Activated T-cell treated with anti-CD3 and anti-CD28 coated beads, Interleukin-2, amount 50 U/mL, for 4 hours (primary cell): ENCODE results near the gene UTRN. TPM values are rescaled to one million over a fixed set of nuclear protein-coding genes. Genes with fewer than 3 reads are reported as not detected.

ENCODE experiments used
- ATAC-seq, 2 donors: fragments of 200-7000 bp; cut with Tn5 transposase; one replicate each; pipeline ENCODE4 v1.10.0; 2021
- DNase-seq: peaks from one replicate; pipeline ENCODE4 v3.0.0-alpha.2; 2020
- H3K27me3 Mint-ChIP-seq: one replicate; pipeline ENCODE4 v1.8.0; 2021; ENCODE audit warnings: low read depth, mixed read lengths
- H3K36me3 Mint-ChIP-seq: one replicate; pipeline ENCODE4 v1.8.0; 2022; ENCODE audit warnings: mixed read lengths; ENCODE audit not compliant: insufficient read depth
- H3K4me1 Mint-ChIP-seq: one replicate; pipeline ENCODE4 v1.8.0; 2021; ENCODE audit warnings: low read depth, mixed read lengths
- H3K4me3 Mint-ChIP-seq: one replicate; pipeline ENCODE4 v1.8.0; 2021; ENCODE audit warnings: mild to moderate bottlenecking, moderate library complexity, mixed read lengths
- H3K9me3 Mint-ChIP-seq: one replicate; pipeline ENCODE4 v1.8.0; 2021; ENCODE audit warnings: mixed read lengths
- total RNA-seq, 3 donors: library from RNA; stranded (reverse); gene quantifications; one replicate each; pipeline ENCODE4 v1.2.1, GENCODE V29; 2021

UTRN gene
- total RNA-seq, 3 donors from 2014 or later: 7.7 to 8.7 (median 7.9) TPM

- Mint-ChIP-seq H3K4me1 (no peaks in the 10 kb centered on the region), H3K27me3 (no peaks in the 10 kb centered on the region), H3K9me3 (peaks cover 6% of the 10 kb centered on the region), H3K4me3 (no peak overlapping the region), H3K36me3 (no peaks in the 10 kb centered on the region)
- DNase-seq (no peak), ATAC-seq (no peak)
These were observed 19.0 kb upstream of the UTRN start for GRCh38 chr6:144266091-144266649.

GRCh38 chr6:144268794-144269349 is 16.3 kb upstream of the UTRN start:
- H3K4me3 Mint-ChIP-seq: no peak overlapping the region

GRCh38 chr6:144277174-144277573 is 8.0 kb upstream of the UTRN start:
- Mint-ChIP-seq H3K4me1 (no peaks in the 10 kb centered on the region), H3K9me3 (no peaks in the 10 kb centered on the region)
- ATAC-seq: no peak

More at GRCh38 chr6:144268794-144269349, 16.3 kb upstream of the UTRN start:
- DNase-seq (no peak), ATAC-seq (no peak)
- Mint-ChIP-seq H3K36me3 (no peaks in the 10 kb centered on the region), H3K27me3 (no peaks in the 10 kb centered on the region), H3K9me3 (peaks cover 6% of the 10 kb centered on the region), H3K4me1 (no peaks in the 10 kb centered on the region)

GRCh38 chr6:144277605-144278227 is 7.4 kb upstream of the UTRN start:
- DNase-seq (no peak), ATAC-seq (no peak)
- Mint-ChIP-seq H3K36me3 (no peaks in the 10 kb centered on the region), H3K27me3 (peaks cover 7% of the 10 kb centered on the region), H3K4me3 (no peak overlapping the region), H3K9me3 (no peaks in the 10 kb centered on the region), H3K4me1 (no peaks in the 10 kb centered on the region)

More at GRCh38 chr6:144277174-144277573, 8.0 kb upstream of the UTRN start:
- Mint-ChIP-seq H3K27me3 (peaks cover 5% of the 10 kb centered on the region), H3K36me3 (no peaks in the 10 kb centered on the region), H3K4me3 (no peak overlapping the region)
- no peak for DNase-seq

- H3K4me1 Mint-ChIP-seq: peaks cover 2% of the 10 kb centered on the region
- no peaks in the 10 kb centered on the region for H3K9me3 Mint-ChIP-seq
- H3K36me3 Mint-ChIP-seq: no peaks in the 10 kb centered on the region
- H3K27me3 Mint-ChIP-seq: peaks cover 12% of the 10 kb centered on the region
- no peak overlapping the region for H3K4me3 Mint-ChIP-seq
- ATAC-seq: no peak
- no peak for DNase-seq
These were observed 6.3 kb upstream of the UTRN start for GRCh38 chr6:144278659-144279314.

- ATAC-seq (no peak), DNase-seq (no peak)
- Mint-ChIP-seq H3K9me3 (no peaks in the 10 kb centered on the region), H3K36me3 (no peaks in the 10 kb centered on the region), H3K4me3 (no peak overlapping the region), H3K4me1 (peaks cover 10% of the 10 kb centered on the region), H3K27me3 (peaks cover 13% of the 10 kb centered on the region)
These were observed 5.5 kb upstream of the UTRN start for GRCh38 chr6:144279484-144280150.

GRCh38 chr6:144283646-144284477 is 1.3 kb upstream of the UTRN start:
- Mint-ChIP-seq H3K4me1 (peaks cover 15% of the 10 kb centered on the region), H3K36me3 (no peaks in the 10 kb centered on the region), H3K4me3 (peak overlapping the region; percentile 93), H3K27me3 (peaks cover 13% of the 10 kb centered on the region), H3K9me3 (no peaks in the 10 kb centered on the region)
- DNase-seq (no peak), ATAC-seq (no peak)

GRCh38 chr6:144284478-144284782 is 705 bp upstream of the UTRN start:
- Mint-ChIP-seq H3K36me3 (no peaks in the 10 kb centered on the region), H3K4me1 (peaks cover 15% of the 10 kb centered on the region), H3K27me3 (peaks cover 13% of the 10 kb centered on the region), H3K9me3 (no peaks in the 10 kb centered on the region), H3K4me3 (peak overlapping the region; percentile 93)
- ATAC-seq (no peak), DNase-seq (no peak)

GRCh38 chr6:144285548-144285797 is 338 bp downstream of the UTRN start:
- H3K4me1 Mint-ChIP-seq: peaks cover 15% of the 10 kb centered on the region
- no peak for DNase-seq
- no peaks in the 10 kb centered on the region for H3K9me3 Mint-ChIP-seq
- ATAC-seq: peak; percentile 31 to 33
- H3K27me3 Mint-ChIP-seq: peaks cover 13% of the 10 kb centered on the region
- no peaks in the 10 kb centered on the region for H3K36me3 Mint-ChIP-seq
- H3K4me3 Mint-ChIP-seq: peak overlapping the region; percentile 93

- ATAC-seq (peak; percentile 55 to 61), DNase-seq (peak; percentile 17)
- Mint-ChIP-seq H3K36me3 (no peaks in the 10 kb centered on the region), H3K9me3 (no peaks in the 10 kb centered on the region), H3K4me1 (peaks cover 15% of the 10 kb centered on the region), H3K27me3 (peaks cover 12% of the 10 kb centered on the region), H3K4me3 (peak overlapping the region; percentile 93)
These were observed 815 bp downstream of the UTRN start for GRCh38 chr6:144285798-144286502.

- DNase-seq (no peak), ATAC-seq (no peak)
- Mint-ChIP-seq H3K9me3 (no peaks in the 10 kb centered on the region), H3K27me3 (peaks cover 10% of the 10 kb centered on the region), H3K4me1 (peaks cover 15% of the 10 kb centered on the region), H3K4me3 (peak overlapping the region; percentile 93), H3K36me3 (no peaks in the 10 kb centered on the region)
These were observed 1.6 kb downstream of the UTRN start for GRCh38 chr6:144286503-144287393.

- DNase-seq (no peak), ATAC-seq (no peak)
- no peak overlapping the region for H3K4me3 Mint-ChIP-seq
- no peaks in the 10 kb centered on the region for H3K36me3 Mint-ChIP-seq
- H3K9me3 Mint-ChIP-seq: no peaks in the 10 kb centered on the region
- peaks cover 2% of the 10 kb centered on the region for H3K27me3 Mint-ChIP-seq
- peaks cover 10% of the 10 kb centered on the region for H3K4me1 Mint-ChIP-seq
These were observed 3.9 kb downstream of the UTRN start for GRCh38 chr6:144289006-144289405.

- Mint-ChIP-seq H3K36me3 (peaks cover 2% of the 10 kb centered on the region), H3K4me1 (peaks cover 5% of the 10 kb centered on the region), H3K9me3 (no peaks in the 10 kb centered on the region), H3K4me3 (no peak overlapping the region), H3K27me3 (peaks cover 2% of the 10 kb centered on the region)
- DNase-seq (no peak), ATAC-seq (no peak)
These were observed 7.2 kb downstream of the UTRN start for GRCh38 chr6:144292372-144292771.
